ENCODE measurements around the gene TUBA3D. TPM values are rescaled to one million over a fixed set of nuclear protein-coding genes. Genes with fewer than 3 reads are reported as not detected.
"Not testable (repeated sequence)": the region's sequence is repeated elsewhere in the genome, so short reads cannot be mapped to it uniquely, and the experiment has no call there.

Gene TUBA3D
- total RNA-seq, 4 donors from 2014 or later, result not detected

GRCh38 chr2:131492418-131493198 is 16.7 kb downstream of the TUBA3D start:
- Histone ChIP-seq H3K27me3 (no peaks in the 10 kb centered on the region), H3K4me1 (peaks cover 0 to 36% (median 10%) of the 10 kb centered on the region in 4 donors), H3K9me3 (no peaks in the 10 kb centered on the region), H3K36me3 (peaks cover 0 to 5% (median 0%) of the 10 kb centered on the region in 3 donors), H3K4me3 (peak overlapping the region; percentile 67 to 98 (median 86)), H3K27ac (peak overlapping the region; percentile 62 to 94 (median 88))
- TF ChIP-seq CTCF (IDR thresholded peaks at IDR 0.05), result peak; percentile 76 to 92 (median 85)
- TF ChIP-seq EP300 (IDR thresholded peaks at IDR 0.05), result peak in 1 of 2 donors; percentile 78
- TF ChIP-seq POLR2A (IDR thresholded peaks at IDR 0.05), result peak in 1 of 2 donors; percentile 24
- 0 to 1% methylated on average over 50 to 55 of the region's 79 CpGs for WGBS, 2 donors
- DNase-seq (ENCODE audit: low spot score in 2 of 2), result peak; percentile 78 to 83

- H3K27ac ChIP-seq, result peak overlapping the region; percentile 62 to 94 (median 88)
- H3K27me3 ChIP-seq, result no peaks in the 10 kb centered on the region
- peak overlapping the region; percentile 67 to 98 (median 86) for H3K4me3 ChIP-seq
- H3K36me3 ChIP-seq, result peaks cover 0 to 11% (median 0%) of the 10 kb centered on the region in 3 donors
- DNase-seq (ENCODE audit: low spot score in 2 of 2), result no peak
- WGBS, 2 donors, result 0 to 1% methylated on average over 24 to 31 of the region's 40 CpGs
- H3K4me1 ChIP-seq, result peaks cover 0 to 36% (median 10%) of the 10 kb centered on the region in 4 donors
- no peaks in the 10 kb centered on the region for H3K9me3 ChIP-seq
- no peak for TF ChIP-seq EP300 (IDR thresholded peaks at IDR 0.05)
- no peak for TF ChIP-seq POLR2A (IDR thresholded peaks at IDR 0.05)
- TF ChIP-seq CTCF (IDR thresholded peaks at IDR 0.05), result no peak
Observed at GRCh38 chr2:131493199-131493968, 17.5 kb downstream of the TUBA3D start.

- not testable (repeated sequence) for H3K9me3 ChIP-seq; H3K27me3 ChIP-seq; H3K4me3 ChIP-seq; DNase-seq (ENCODE audit: low spot score in 2 of 2); H3K27ac ChIP-seq
- peaks cover 0 to 31% (median 0%) of the 10 kb centered on the region in 3 donors for H3K36me3 ChIP-seq
- 82 to 91% methylated on average over 1 of the region's 1 CpG for WGBS, 2 donors
- H3K4me1 ChIP-seq, result peaks cover 0 to 27% (median 10%) of the 10 kb centered on the region in 4 donors
Observed at GRCh38 chr2:131495506-131495905, 19.6 kb downstream of the TUBA3D start.

GRCh38 chr2:131498321-131498973 is 22.5 kb downstream of the TUBA3D start:
- not testable (repeated sequence) for H3K27me3 ChIP-seq; H3K9me3 ChIP-seq; H3K4me3 ChIP-seq; H3K27ac ChIP-seq; DNase-seq (ENCODE audit: low spot score in 2 of 2)
- Histone ChIP-seq H3K4me1 (peaks cover 0 to 17% (median 7%) of the 10 kb centered on the region in 4 donors), H3K36me3 (peaks cover 0 to 61% (median 0%) of the 10 kb centered on the region in 3 donors)
- WGBS, 2 donors, result 67 to 90% methylated on average over 8 of the region's 8 CpGs

- H3K27me3 ChIP-seq; H3K4me1 ChIP-seq; H3K9me3 ChIP-seq; H3K27ac ChIP-seq; DNase-seq (ENCODE audit: low spot score in 2 of 2); H3K4me3 ChIP-seq: not testable (repeated sequence)
- peaks cover 0 to 97% (median 4%) of the 10 kb centered on the region in 3 donors for H3K36me3 ChIP-seq
- WGBS, 2 donors, result 92 to 97% methylated on average over 4 of the region's 4 CpGs
Observed at GRCh38 chr2:131503587-131503986, 27.7 kb downstream of the TUBA3D start.

GRCh38 chr2:131504082-131504750 is 28.3 kb downstream of the TUBA3D start:
- H3K27ac ChIP-seq; H3K27me3 ChIP-seq; H3K9me3 ChIP-seq; H3K4me3 ChIP-seq; DNase-seq (ENCODE audit: low spot score in 2 of 2); H3K4me1 ChIP-seq: not testable (repeated sequence)
- WGBS, 2 donors, result 75 to 87% methylated on average over 7 of the region's 7 CpGs
- peaks cover 0 to 97% (median 8%) of the 10 kb centered on the region in 3 donors for H3K36me3 ChIP-seq

All from tibial nerve (tissue), 4 donors.